Common myeloid progenitor, CD34-positive (primary cell): ENCODE results near the gene NEUROD4.

Experiments
- CTCF ChIA-PET: fragments of 350-600 bp; sonication (Branson Sonifier 250); formaldehyde crosslinking; loops from one replicate; lab custom pipeline; 2021; ENCODE audit warnings: antibody characterized with exemption; lab: Charles Lee
- POLR2A ChIA-PET: fragments of 350-600 bp; sonication (Branson Sonifier 250); formaldehyde crosslinking; loops from one replicate; lab custom pipeline; 2021; ENCODE audit warnings: antibody characterized with exemption; lab: Charles Lee
- DNase-seq, 3 donors: peaks; one replicate each; pipeline versions ENCODE4 v3.0.0 to v3.0.0-alpha.2; 2013
- H3K27ac ChIP-seq, 2 experiments: 1 replicate in 1 of 2; 2 replicates in 1 of 2; pipeline ENCODE4 v1.7.0; 2013; ENCODE audit warnings: inconsistent platforms in 2 of 2, low read length in 2 of 2, mild to moderate bottlenecking in 2 of 2, low read depth in 1 of 2, moderate library complexity in 1 of 2; ENCODE audit not compliant: severe bottlenecking in 2 of 2, insufficient read depth in 1 of 2, poor library complexity in 1 of 2
- H3K27me3 ChIP-seq, 5 experiments: replicated peaks in 2 of 5; 1 replicate in 3 of 5; 2 replicates in 2 of 5; pipeline versions ENCODE4 v1.6.1 to v1.7.0; 2013; ENCODE audit warnings: low read length in 4 of 5, mild to moderate bottlenecking in 2 of 5, moderate library complexity in 2 of 5, inconsistent platforms in 1 of 5; ENCODE audit not compliant: insufficient read depth in 5 of 5, control insufficient read depth in 4 of 5
- H3K36me3 ChIP-seq, 4 experiments: 1 replicate in 2 of 4; 2 replicates in 2 of 4; pipeline versions ENCODE4 v1.6.1 to v1.7.0; 2013; ENCODE audit warnings: low read length in 3 of 4, control low read depth in 1 of 4, mild to moderate bottlenecking in 1 of 4; ENCODE audit not compliant: control insufficient read depth in 4 of 4, insufficient read depth in 4 of 4
- H3K4me1 ChIP-seq, 4 experiments: 1 replicate in 3 of 4; 2 replicates in 1 of 4; pipeline versions ENCODE4 v1.6.1 to v1.7.1; 2013; ENCODE audit warnings: low read length in 3 of 4, mild to moderate bottlenecking in 3 of 4, control low read depth in 1 of 4, inconsistent platforms in 1 of 4, moderate library complexity in 1 of 4; ENCODE audit not compliant: control insufficient read depth in 4 of 4, insufficient read depth in 4 of 4; ENCODE audit errors: control extremely low read depth in 1 of 4
- H3K4me3 ChIP-seq, 7 experiments: 1 replicate in 4 of 7; 2 replicates in 3 of 7; pipeline versions ENCODE4 v1.5.1 to v1.7.0; 2013; ENCODE audit warnings: mild to moderate bottlenecking in 7 of 7, low read length in 6 of 7, moderate library complexity in 6 of 7, inconsistent platforms in 2 of 7, low read depth in 2 of 7, control low read depth in 1 of 7; ENCODE audit not compliant: insufficient read depth in 4 of 7, control insufficient read depth in 1 of 7; ENCODE audit errors: extremely low read depth in 1 of 7
- H3K9me3 ChIP-seq, 5 experiments: 1 replicate in 4 of 5; 2 replicates in 1 of 5; pipeline versions ENCODE4 v1.6.1 to v1.7.1; 2013; ENCODE audit warnings: low read length in 4 of 5, mild to moderate bottlenecking in 2 of 5, inconsistent platforms in 1 of 5, low read depth in 1 of 5, moderate library complexity in 1 of 5; ENCODE audit not compliant: control insufficient read depth in 4 of 5, insufficient read depth in 2 of 5; ENCODE audit errors: control extremely low read depth in 1 of 5
- WGBS: methylation state at CpG from one replicate; pipeline ENCODE4 v1.1.5; 2013; ENCODE audit not compliant: insufficient coverage; 5-methylcytosine and 5-hydroxymethylcytosine counted together

The NEUROD4 gene

DNA sequence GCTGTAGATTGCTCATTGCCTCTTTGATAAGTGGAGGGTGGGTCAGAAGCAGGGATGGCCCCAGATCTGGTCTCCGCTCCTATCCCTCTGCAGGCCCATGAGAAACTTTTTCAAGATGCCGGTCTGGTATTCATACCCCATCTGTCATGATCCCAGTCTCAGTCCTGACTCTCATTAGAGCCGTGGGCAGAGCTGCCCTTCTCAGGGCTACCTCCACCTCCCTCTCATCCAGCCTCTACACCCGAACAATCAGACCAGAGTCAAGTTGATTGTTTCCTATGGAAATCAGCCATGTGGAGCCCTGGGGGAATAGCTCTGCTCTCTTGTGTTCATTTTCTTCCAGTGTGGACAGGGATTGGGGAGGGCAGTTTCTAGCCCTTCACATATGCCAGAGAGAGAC is 45.8 kb downstream of the NEUROD4 start:
- H3K4me1 ChIP-seq: peaks cover 0 to 4% (median 2%) of the 10 kb centered on the region in 4 experiments
- H3K4me3 ChIP-seq: no peak overlapping the region
- no peak for DNase-seq
- POLR2A ChIA-PET: no interaction called here
- 94% methylated on average over 4 of the region's 4 CpGs for WGBS
- CTCF ChIA-PET: interaction anchor here (0.8 to 13.8 kb wide), 5 partner anchors 10 to 316 kb away, joined by 3 to 495 read pairs (median 4); no protein-coding TSS in a partner anchor
- H3K27me3 ChIP-seq: no peaks in the 10 kb centered on the region
- no peaks in the 10 kb centered on the region for H3K9me3 ChIP-seq
- H3K36me3 ChIP-seq: no peaks in the 10 kb centered on the region
- no peak overlapping the region for H3K27ac ChIP-seq

DNA sequence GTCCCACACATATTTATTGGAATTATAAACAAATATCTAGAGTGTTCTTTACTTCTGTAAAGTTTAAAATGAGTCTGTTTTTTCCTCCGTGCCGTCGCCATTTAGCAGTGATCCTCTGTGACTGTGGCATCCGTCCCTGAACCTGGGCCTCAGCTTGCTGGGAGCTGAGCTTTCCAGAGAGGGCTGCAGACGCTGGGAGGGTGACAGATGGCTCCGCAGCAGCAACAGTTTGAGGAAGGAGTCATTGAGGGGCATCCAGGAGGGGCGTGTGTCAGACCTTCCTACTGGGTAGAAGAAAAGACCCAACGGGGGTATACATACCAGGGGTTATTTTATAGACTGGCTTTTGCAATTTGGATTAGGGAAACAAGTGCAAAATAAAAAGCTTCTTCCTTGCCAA is 47.9 kb downstream of the NEUROD4 start:
- no peaks in the 10 kb centered on the region for H3K27me3 ChIP-seq
- H3K9me3 ChIP-seq: no peaks in the 10 kb centered on the region
- 87% methylated on average over 4 of the region's 8 CpGs for WGBS
- H3K4me3 ChIP-seq: no peak overlapping the region
- no peaks in the 10 kb centered on the region for H3K36me3 ChIP-seq
- CTCF ChIA-PET: interaction anchor here (0.7 to 13.8 kb wide), 19 partner anchors 10 to 332 kb away, joined by 3 to 495 read pairs (median 4); partner anchors contain the start of gene NEUROD4
- no peaks in the 10 kb centered on the region for H3K4me1 ChIP-seq
- POLR2A ChIA-PET: interaction anchor here (1.3 kb wide), 1 partner anchor 83 kb away, joined by 3 read pairs; the partner anchor contains the start of gene TESPA1
- no peak overlapping the region for H3K27ac ChIP-seq
- DNase-seq: no peak

- peak; percentile 57 to 70 (median 63) for DNase-seq
- Histone ChIP-seq H3K9me3 (no peaks in the 10 kb centered on the region), H3K27ac (no peak overlapping the region), H3K4me3 (no peak overlapping the region), H3K27me3 (no peaks in the 10 kb centered on the region), H3K4me1 (no peaks in the 10 kb centered on the region), H3K36me3 (no peaks in the 10 kb centered on the region)
- CTCF ChIA-PET: interaction anchor here (0.7 to 13.8 kb wide), 23 partner anchors 9 to 410 kb away, joined by 3 to 495 read pairs (median 4); partner anchors contain the start of genes NEUROD4 and TESPA1
- POLR2A ChIA-PET: interaction anchor here (1.3 kb wide), 1 partner anchor 84 kb away, joined by 3 read pairs; the partner anchor contains the start of gene TESPA1
- WGBS: 29% methylated on average over 3 of the region's 8 CpGs
Observed at GRCh38 chr12:55068416-55069010, 48.7 kb downstream of the NEUROD4 start.

- Histone ChIP-seq H3K4me3 (no peak overlapping the region), H3K27me3 (no peaks in the 10 kb centered on the region), H3K27ac (no peak overlapping the region), H3K36me3 (no peaks in the 10 kb centered on the region), H3K9me3 (no peaks in the 10 kb centered on the region), H3K4me1 (peaks cover 0 to 13% (median 5%) of the 10 kb centered on the region in 4 experiments)
- CTCF ChIA-PET: interaction anchor here (0.6 to 13.8 kb wide), 53 partner anchors 9 to 494 kb away, joined by 3 to 495 read pairs (median 5); partner anchors contain the start of genes MUCL1 and TESPA1
- DNase-seq: peak; percentile 76 to 88 (median 82)
- POLR2A ChIA-PET: interaction anchor here (1.0 kb wide), 1 partner anchor 79 kb away, joined by 7 read pairs; no protein-coding TSS in a partner anchor
- 33% methylated on average over 3 of the region's 3 CpGs for WGBS
Observed at GRCh38 chr12:55072083-55072482, 52.3 kb downstream of the NEUROD4 start.

DNA sequence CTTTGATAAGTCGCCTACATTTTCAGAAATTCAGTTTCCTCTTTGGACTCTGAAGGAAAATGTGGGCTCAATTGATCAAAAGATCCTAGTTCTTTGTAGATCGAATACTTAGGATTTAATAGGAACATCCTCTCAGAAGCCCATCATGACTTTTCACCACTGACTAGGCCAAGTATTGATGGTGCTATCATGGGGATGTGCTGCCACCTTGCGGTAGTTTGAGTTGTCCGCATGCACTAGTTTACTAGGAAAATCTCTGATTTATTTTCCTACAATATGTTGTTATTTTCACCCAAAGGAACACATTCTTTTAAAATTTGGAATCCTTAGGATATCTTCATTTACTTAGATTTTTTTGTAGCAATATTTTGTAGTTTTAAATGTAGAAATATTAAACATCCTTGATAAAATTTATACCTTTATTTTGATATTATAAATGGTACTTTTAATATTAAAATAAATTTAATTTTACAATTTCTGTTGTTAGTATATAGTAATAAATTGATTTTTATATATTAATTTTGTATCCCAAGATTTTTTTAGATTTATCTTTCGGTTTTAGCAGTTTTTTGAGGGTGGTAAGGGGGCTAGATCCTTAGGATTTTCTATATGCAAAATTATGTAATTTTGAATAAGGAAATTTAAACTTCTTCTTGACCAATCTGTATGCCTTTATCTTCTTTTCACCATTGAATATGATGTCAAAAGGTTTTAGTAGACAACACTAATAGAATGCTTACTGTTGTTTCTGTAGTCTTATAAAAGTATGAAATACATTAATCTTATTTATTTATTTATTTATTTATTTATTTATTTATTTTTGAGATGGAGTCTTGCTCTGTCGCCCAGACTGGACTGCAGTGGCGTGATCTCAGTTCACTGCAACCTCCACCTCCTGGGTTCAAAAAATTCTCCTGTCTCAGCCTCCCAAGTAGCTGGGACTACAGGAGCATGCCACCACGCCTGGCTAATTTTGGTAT is 53.6 kb downstream of the NEUROD4 start:
- peak; percentile 85 to 92 (median 86) for DNase-seq
- Histone ChIP-seq H3K27me3 (no peaks in the 10 kb centered on the region), H3K4me1 (peaks cover 0 to 13% (median 5%) of the 10 kb centered on the region in 4 experiments), H3K36me3 (no peaks in the 10 kb centered on the region), H3K27ac (no peak overlapping the region), H3K9me3 (no peaks in the 10 kb centered on the region), H3K4me3 (no peak overlapping the region)
- CTCF ChIA-PET: interaction anchor here (0.8 to 13.8 kb wide), 32 partner anchors 14 to 463 kb away, joined by 3 to 495 read pairs (median 6); partner anchors contain the start of genes MUCL1 and TESPA1
- POLR2A ChIA-PET: interaction anchor here (0.6 kb wide), 1 partner anchor 51 kb away, joined by 3 read pairs; no protein-coding TSS in a partner anchor
- WGBS: 54% methylated on average over 3 of the region's 8 CpGs

GRCh38 chr12:55074806-55075205 is 55.0 kb downstream of the NEUROD4 start:
- Histone ChIP-seq H3K9me3 (peaks cover 0 to 5% (median 0%) of the 10 kb centered on the region in 5 experiments), H3K27me3 (no peaks in the 10 kb centered on the region), H3K27ac (peak overlapping the region in 1 of 2 experiments; percentile 60), H3K4me1 (peaks cover 0 to 13% (median 5%) of the 10 kb centered on the region in 4 experiments), H3K4me3 (peak overlapping the region in 1 of 7 experiments; percentile 30), H3K36me3 (no peaks in the 10 kb centered on the region)
- POLR2A ChIA-PET: no interaction called here
- peak; percentile 70 to 94 (median 93) for DNase-seq
- CTCF ChIA-PET: interaction anchor here (0.6 to 13.8 kb wide), 13 partner anchors 10 to 372 kb away, joined by 3 to 495 read pairs (median 5); no protein-coding TSS in a partner anchor
- 0% methylated on average over 2 of the region's 3 CpGs for WGBS
